ENCODE results near the gene DHRS7. TPM values are rescaled to one million over a fixed set of nuclear protein-coding genes. Genes with fewer than 3 reads are reported as not detected.

The DHRS7 gene
- total RNA-seq, 1 experiment from 2014 or later, result 39.7 TPM

Other genes starting within 250 kb of the DHRS7 start
- not detected in 2 replicates for gene LRRC9, start 245.3 kb downstream of the DHRS7 start, total RNA-seq (2014; rRNA removed; shearing (Covaris generic))
- gene PCNX4, start 73.5 kb downstream of the DHRS7 start, total RNA-seq (2014; rRNA removed; shearing (Covaris generic)), result 63.6 and 129 TPM in 2 replicates
- 23.0 and 37.6 TPM in 2 replicates for gene PPM1A, start 83.8 kb upstream of the DHRS7 start, total RNA-seq (2014; rRNA removed; shearing (Covaris generic))